ENCODE data around the gene MRPL52.
"Not testable (repeated sequence)": the region's sequence is repeated elsewhere in the genome, so short reads cannot be mapped to it uniquely, and the experiment has no call there.

MRPL52 gene

DNA sequence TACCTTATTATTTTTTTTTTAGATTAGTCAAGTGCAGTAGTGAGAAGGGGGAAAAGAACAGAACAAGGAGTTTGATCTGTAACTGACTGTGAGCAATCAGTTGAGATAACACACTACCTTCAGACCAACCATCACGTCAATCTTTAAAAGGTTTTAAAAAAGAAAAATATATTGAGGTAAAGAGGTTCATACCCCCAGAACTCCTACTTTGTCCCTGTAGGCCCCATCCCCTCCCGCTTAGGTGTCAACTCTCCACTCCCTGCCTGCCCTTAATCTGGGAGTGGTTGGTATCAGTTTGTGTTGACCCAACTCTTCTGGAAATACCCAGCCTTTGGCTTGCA lies 22.9 kb downstream of the MRPL52 start:
- no peak for DNase-seq (ENCODE audit: low read depth in 1 of 2, low spot score in 1 of 2)

DNA sequence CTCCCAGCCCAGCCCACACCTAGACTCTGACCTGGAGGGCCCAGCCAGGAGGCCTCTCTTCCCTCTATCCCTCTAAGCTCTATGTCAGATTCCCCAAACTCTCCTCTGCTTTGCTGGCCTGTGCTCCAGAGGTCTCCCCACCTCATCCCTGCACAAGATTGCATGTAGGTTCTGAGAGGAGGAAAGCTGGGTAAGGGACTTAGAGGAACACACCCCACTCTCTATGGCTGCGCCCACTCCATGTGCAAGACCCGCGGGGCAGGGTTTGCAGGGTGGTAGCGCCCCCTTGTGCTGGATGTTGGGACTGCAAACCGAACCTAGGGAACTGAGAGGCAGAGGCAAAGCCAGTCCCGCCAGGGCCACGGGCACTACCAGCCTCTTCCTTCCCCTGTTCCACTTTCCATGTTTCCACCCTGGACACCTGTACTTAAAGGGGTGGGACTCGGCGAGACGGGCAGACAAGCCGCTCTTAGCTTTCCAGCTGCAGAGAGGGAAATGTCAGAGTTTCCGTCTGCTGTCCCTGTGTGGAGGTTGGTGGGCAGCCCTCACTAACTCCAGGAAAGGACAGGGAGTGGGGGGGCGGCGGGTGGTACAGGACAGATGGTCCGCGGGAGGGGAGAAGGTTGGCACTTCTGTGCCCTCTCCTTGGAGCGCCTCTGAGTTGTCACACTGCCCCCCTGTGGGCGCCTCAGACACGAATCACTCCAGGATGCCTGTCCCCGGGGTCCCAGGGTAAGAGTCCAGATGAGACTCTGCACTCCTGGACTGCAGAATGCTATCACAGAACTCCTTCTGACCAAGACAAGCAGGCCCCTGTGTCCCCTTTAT lies 23.5 kb downstream of the MRPL52 start:
- DNase-seq (ENCODE audit: low read depth in 1 of 2, low spot score in 1 of 2) = peak; percentile 86 to 92

DNA sequence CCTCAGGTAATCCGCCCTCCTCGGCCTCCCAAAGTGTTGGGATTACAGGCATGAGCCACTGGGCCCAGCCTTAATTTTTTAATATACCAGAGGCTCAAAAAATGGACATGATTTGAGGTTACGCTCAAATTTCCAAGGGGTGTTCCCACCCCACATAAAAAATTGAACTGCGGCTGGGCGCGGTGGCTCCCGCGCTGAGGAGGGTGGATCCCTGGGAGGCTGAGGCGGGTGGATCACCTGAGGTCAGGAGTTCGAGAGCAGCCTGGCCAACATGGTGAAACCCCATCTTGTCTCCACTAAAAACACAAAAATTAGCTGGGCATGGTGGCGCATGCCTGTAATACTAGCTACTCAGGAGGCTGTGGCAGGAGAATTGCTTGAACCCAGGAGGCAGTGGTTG lies 24.6 kb downstream of the MRPL52 start:
- not testable (repeated sequence) for DNase-seq (ENCODE audit: low read depth in 1 of 2, low spot score in 1 of 2)

DNA sequence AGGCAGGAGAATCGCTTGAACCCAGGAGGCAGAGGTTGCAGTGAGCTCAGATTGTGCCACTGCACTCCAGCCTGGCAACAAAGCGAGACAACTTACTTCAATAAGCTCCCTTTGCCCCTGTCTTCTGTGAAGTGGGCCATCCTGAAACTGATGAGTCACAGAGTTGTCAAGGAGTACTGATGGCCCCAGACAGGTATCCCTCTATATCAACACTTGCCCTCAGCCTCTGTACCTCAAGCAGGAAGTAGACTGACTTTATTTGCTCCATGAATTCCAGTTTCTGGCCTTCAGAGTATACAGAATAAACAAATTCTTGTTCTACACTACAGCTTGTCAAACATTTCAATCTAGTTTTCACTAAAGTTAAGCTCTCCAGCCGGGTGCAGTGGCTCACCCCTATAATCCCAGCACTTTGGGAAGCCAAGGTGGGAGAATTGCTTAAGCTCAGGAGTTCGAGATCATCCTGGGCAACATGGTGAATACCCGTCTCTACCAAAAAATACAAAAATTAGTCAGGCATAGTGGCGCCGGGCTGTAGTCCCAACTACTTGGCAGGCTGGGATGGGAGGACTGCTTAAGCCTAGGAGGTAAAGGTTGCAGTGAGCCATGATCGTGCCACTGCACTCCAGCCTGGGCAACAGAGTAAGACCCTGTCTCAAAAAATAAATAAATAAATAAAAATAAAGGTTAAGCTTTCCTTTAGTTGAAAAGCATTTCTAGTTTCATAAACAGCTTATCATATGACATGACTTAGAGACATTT lies 25.5 kb downstream of the MRPL52 start:
- DNase-seq (ENCODE audit: low read depth in 1 of 2, low spot score in 1 of 2) = no peak

DNA sequence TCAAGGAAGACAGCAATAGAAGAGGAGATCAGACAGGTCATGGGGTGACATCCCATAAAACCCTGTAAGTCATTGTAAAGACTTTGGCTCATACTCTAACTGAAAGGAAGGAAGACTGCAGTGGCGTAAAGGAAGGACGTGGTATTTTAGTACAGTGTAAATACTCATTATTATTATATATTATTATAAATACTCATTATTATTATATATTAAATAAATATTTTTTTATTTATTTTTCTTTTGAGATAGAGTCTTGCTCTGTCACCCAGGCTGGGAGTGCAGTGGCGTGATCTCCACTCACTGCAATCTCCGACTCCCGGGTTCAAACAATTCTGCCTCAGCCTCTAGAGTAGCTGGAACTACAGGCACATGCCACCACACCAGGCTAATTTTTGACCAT lies 26.7 kb downstream of the MRPL52 start:
- DNase-seq (ENCODE audit: low read depth in 1 of 2, low spot score in 1 of 2) = no peak

DNA sequence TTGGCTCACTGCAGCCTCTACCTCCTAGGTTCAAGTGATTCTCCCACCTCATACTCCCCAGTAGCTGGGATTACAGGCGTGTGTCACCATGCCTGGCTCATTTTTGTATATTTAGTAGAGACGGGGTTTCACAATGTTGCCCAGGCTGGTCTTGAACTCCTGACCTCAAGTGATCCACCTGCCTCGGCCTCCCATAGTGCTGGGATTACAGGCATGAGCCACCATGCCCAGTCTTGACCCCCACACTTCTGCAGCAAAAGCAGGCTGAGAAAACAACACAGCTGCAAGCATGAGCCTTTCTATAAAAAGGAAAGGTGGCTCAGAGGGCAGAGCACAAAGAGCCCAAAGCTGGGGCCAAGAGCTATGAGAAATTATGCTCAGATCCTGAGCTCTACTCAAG lies 30.7 kb downstream of the MRPL52 start:
- not testable (repeated sequence) for DNase-seq (ENCODE audit: low read depth in 1 of 2, low spot score in 1 of 2)

DNA sequence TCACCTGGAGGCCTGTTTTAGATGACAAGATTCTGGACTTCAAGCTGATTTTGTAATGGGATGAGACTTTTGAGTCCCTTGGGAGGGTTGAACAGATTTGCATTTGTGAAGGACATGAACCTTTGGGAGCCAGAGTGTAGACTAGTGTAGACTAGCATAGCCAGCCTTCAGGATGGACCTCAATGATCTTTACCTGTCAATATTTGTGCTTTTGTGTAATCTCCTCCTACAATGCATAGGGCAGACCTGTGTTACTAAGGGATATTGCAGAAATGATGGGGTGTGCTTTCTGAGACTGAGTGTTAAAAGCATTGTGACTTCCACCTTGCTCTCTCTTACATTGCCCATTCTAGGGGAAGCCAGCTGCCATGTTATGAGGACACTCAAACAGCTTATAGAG lies 32.0 kb downstream of the MRPL52 start:
- no peak for DNase-seq (ENCODE audit: low read depth in 1 of 2, low spot score in 1 of 2)

DNA sequence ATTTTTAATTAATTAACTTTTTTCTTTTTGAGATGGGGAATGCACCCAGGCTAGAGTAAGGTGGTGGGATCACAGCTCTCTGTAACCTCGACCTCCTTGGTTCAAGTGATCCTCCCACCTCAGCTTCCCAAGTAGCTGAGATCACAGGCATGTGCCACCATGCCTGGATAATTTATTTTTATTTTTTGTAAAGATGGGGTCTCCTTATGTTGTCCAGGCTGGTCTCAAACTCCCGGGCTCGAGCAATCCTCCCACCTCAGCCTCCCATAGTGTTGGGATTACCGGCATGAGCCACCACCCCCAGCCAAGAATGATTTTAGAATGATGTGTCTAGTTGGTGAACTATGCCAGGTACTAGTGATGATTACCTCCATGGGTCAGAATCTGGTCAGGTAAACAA lies 35.3 kb downstream of the MRPL52 start:
- no peak for DNase-seq (ENCODE audit: low read depth in 1 of 2, low spot score in 1 of 2)

DNA sequence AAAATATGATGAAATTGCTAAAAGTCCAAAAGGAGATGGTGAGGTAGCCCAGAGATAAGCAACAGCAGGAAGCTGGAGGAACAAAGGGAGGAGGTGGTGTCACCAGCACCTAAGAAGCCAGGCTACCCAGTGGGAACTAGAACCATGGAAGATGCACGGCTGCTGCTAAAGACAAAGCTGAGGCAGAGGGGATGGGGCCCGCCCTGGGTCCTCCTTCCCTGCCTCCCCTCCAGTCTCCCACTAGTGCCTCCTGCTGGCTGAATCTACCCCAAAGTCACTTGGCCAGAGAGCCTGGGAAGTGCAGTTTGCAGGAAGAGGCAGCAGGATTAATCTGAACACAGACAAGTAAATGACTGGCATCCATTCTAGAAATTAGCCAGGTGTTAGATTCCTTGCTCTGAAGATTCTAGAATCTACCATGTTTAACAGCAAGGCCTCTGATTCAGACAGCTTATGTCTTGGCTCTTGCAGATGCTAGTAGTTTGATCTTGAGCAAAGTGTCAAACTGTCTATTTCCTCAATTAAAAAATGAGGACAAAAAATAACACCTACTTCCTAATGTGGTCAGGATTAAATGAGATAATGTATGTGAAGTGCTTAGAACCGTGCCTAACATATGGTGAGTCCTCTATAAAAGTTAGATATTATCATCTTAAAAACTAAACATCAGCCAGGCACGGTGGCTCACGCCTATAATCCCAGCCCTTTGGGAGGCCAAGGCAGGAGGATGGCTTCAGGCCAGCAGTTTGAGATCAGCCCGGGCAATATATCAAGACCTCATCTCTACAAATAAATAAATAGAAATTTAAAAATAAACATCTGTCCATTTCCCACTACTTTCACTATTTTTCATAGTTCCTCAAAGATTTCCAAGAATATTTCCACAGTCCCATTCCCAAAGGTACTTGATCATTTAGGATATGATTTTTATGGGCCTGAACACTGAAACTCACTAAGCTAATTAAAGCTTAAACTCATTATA lies 36.0 kb downstream of the MRPL52 start:
- DNase-seq (ENCODE audit: low read depth in 1 of 2, low spot score in 1 of 2) = no peak

DNA sequence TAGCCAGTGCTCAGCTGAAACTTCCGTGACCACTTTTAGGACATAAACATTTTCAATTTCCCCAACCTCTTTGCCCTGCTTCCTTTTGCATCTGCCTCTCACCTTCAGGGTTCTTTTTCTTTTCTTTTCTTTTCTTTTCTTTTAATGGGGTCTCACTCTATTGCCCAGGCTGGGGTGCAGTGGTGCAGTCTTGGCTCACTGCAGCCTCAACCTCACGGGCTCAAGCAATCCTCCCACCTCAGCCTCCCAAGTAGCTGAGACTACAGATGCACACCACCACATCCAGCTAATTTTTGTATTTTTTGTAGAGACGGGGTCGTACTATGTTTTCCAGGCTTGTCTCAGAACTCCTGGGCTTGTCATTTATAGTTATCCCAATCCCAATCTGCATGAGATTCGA lies 37.2 kb downstream of the MRPL52 start:
- no peak for DNase-seq (ENCODE audit: low read depth in 1 of 2, low spot score in 1 of 2)

DNA sequence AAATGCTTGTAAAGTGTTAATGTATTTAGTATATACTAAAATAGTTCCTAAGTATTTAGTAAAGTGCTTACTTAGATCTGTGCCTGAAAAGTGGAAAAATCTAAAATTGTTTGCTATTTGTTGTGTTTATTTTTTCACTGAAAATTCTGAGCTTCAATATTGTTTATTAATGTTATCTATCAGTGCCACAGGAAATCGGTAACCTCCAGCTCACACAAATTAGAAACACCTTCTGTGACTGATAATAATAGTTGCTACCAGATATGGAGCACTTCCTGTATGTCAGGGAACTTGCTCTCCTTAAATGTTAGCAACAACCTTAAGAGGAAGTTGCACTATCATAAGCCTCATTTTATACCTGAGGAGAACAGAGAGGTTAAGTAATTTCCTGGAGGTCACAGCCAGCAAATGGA lies 41.1 kb downstream of the MRPL52 start:
- DNase-seq (ENCODE audit: low read depth in 1 of 2, low spot score in 1 of 2) = no peak

DNA sequence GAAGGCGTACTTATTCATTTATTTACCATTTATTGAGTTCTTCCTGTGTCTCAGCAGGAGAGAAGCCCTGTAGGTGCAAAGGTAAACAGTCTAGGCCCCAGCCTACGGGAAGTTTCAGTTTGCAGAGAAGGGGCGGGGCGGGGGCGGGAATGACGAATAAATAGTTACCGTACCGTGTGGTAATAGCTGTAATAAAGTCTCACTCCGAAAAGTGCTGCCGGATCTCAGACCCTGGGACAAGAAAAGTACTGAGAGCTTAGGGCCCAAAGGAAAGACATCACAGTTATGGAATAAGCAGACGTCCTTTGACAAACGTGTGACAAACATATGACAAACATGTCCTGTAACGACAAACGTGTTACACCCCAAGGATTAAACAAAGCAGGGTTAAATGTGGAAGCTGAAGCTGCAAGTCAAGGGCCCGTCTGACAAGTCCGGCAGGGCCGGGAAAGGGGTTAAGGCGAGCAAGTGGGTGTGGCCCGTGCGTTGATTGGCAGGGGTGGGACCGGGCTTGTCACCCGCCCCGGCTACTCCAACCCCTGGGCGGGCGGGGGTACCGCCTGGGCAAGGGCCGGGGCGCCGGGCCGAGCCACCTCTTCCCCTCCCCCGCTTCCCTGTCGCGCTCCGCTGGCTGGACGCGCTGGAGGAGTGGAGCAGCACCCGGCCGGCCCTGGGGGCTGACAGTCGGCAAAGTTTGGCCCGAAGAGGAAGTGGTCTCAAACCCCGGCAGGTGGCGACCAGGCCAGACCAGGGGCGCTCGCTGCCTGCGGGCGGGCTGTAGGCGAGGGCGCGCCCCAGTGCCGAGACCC lies 41.7 kb downstream of the MRPL52 start, which contains the start of gene LRP10:
Gene LRP10 (plus strand): TSS at position 517 of the 809 bp plus-strand sequence. CDS start 564 bp downstream, outside the sequence.
- peak; percentile 56 to 61 for DNase-seq (ENCODE audit: low read depth in 1 of 2, low spot score in 1 of 2)

DNA sequence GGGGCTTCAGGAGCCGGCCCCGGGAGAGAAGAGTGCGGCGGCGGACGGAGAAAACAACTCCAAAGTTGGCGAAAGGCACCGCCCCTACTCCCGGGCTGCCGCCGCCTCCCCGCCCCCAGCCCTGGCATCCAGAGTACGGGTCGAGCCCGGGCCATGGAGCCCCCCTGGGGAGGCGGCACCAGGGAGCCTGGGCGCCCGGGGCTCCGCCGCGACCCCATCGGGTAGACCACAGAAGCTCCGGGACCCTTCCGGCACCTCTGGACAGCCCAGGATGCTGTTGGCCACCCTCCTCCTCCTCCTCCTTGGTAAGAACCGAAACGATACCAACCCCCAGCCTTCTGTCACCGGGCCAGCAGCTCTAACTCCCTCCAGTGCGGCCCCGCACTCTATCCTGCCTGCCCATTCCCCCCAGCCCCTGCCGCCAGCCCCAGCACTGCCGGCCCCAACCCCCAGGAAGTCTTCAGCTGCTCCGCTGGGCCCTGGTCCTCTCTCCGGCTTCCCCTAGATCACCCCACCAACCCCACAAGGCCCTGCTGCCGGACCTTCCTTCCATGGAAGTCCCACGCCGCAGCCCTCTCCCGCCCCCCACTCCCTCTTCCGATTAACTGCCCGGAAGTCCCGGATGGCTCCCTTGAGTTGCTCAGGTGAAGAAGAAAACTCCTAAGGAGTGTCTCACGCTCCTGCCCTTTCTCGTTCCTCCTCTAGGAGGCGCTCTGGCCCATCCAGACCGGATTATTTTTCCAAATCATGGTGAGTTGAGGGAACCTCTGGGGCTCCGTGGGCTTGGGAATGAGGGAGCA lies 42.5 kb downstream of the MRPL52 start:
- peak; percentile 56 to 59 for DNase-seq (ENCODE audit: low read depth in 1 of 2, low spot score in 1 of 2)

DNA sequence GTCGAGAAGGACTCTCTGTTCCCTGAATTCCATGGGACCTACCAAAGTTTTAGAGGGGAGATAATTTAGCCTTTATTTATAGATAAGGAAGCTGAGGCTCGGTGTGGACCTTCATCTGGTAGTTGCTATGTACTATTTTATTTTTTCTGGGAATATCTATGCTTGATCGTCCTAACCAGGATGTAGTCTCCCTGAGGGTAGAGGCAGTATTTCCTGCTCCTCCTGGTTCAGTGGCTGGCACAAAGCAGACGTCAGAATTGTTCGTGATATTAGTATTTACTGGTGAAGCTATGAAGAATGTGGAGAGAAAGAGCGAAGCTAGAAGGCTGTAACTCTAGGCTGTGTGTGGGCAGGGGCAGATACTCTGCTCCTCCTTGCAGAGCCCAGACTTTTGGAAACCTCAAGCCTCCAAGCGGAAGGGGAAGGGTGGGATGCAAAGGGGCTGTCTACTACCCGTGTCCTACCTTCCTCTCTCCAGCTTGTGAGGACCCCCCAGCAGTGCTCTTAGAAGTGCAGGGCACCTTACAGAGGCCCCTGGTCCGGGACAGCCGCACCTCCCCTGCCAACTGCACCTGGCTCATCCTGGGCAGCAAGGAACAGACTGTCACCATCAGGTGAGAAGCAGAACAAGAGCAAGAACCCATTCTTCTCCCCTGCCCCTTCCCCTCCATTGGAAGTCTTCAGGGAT lies 43.3 kb downstream of the MRPL52 start:
- no peak for DNase-seq (ENCODE audit: low read depth in 1 of 2, low spot score in 1 of 2)

DNA sequence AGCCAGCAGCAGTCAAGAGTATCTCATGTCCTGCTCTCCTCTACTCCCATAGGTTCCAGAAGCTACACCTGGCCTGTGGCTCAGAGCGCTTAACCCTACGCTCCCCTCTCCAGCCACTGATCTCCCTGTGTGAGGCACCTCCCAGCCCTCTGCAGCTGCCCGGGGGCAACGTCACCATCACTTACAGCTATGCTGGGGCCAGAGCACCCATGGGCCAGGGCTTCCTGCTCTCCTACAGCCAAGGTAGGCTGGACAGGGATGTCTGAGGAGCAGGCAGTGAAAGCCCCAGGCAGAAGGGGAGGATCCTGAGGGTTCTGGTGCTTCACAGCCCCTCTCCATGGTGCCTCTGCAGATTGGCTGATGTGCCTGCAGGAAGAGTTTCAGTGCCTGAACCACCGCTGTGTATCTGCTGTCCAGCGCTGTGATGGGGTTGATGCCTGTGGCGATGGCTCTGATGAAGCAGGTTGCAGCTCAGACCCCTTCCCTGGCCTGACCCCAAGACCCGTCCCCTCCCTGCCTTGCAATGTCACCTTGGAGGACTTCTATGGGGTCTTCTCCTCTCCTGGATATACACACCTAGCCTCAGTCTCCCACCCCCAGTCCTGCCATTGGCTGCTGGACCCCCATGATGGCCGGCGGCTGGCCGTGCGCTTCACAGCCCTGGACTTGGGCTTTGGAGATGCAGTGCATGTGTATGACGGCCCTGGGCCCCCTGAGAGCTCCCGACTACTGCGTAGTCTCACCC lies 45.5 kb downstream of the MRPL52 start:
- DNase-seq (ENCODE audit: low read depth in 1 of 2, low spot score in 1 of 2) = no peak

DNA sequence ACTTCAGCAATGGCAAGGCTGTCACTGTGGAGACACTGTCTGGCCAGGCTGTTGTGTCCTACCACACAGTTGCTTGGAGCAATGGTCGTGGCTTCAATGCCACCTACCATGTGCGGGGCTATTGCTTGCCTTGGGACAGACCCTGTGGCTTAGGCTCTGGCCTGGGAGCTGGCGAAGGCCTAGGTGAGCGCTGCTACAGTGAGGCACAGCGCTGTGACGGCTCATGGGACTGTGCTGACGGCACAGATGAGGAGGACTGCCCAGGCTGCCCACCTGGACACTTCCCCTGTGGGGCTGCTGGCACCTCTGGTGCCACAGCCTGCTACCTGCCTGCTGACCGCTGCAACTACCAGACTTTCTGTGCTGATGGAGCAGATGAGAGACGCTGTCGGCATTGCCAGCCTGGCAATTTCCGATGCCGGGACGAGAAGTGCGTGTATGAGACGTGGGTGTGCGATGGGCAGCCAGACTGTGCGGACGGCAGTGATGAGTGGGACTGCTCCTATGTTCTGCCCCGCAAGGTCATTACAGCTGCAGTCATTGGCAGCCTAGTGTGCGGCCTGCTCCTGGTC lies 46.1 kb downstream of the MRPL52 start:
- DNase-seq (ENCODE audit: low read depth in 1 of 2, low spot score in 1 of 2) = no peak

DNA sequence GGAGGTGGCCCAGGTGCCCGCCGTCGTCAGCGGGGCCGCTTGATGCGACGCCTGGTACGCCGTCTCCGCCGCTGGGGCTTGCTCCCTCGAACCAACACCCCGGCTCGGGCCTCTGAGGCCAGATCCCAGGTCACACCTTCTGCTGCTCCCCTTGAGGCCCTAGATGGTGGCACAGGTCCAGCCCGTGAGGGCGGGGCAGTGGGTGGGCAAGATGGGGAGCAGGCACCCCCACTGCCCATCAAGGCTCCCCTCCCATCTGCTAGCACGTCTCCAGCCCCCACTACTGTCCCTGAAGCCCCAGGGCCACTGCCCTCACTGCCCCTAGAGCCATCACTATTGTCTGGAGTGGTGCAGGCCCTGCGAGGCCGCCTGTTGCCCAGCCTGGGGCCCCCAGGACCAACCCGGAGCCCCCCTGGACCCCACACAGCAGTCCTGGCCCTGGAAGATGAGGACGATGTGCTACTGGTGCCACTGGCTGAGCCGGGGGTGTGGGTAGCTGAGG lies 47.4 kb downstream of the MRPL52 start:
- no peak for DNase-seq (ENCODE audit: low read depth in 1 of 2, low spot score in 1 of 2)
